ENCODE results near the gene SIRT4. TPM values are rescaled to one million over a fixed set of nuclear protein-coding genes. Genes with fewer than 3 reads are reported as not detected.

SIRT4 gene
- total and polyA plus RNA-seq, 2 of the 13 experiments (the other 11 are each of a cell fraction or from before 2014, with no cell fraction given), result 3.4 to 5.8 TPM

- TF ChIP-seq, protein P1, sequence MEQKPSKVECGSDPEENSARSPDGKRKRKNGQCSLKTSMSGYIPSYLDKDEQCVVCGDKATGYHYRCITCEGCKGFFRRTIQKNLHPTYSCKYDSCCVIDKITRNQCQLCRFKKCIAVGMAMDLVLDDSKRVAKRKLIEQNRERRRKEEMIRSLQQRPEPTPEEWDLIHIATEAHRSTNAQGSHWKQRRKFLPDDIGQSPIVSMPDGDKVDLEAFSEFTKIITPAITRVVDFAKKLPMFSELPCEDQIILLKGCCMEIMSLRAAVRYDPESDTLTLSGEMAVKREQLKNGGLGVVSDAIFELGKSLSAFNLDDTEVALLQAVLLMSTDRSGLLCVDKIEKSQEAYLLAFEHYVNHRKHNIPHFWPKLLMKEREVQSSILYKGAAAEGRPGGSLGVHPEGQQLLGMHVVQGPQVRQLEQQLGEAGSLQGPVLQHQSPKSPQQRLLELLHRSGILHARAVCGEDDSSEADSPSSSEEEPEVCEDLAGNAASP (CRISPR knock-in tag; IDR thresholded peaks at IDR 0.05; ENCODE audit: borderline replicate concordance), result peak; percentile 19
- TF ChIP-seq ARNT2 (CRISPR knock-in tag; IDR thresholded peaks at IDR 0.05; ENCODE audit: low read depth) (peak; percentile 72), TCF7L2 (IDR thresholded peaks at IDR 0.05; ENCODE audit: low read depth, low read length) (no peak), SNAI1 (CRISPR knock-in tag; IDR thresholded peaks at IDR 0.05; ENCODE audit: borderline replicate concordance) (no peak), NCOA2 (CRISPR knock-in tag; IDR thresholded peaks at IDR 0.05) (peak; percentile 32; the same call in 1 of the 2 replicates), SOX5 (CRISPR knock-in tag; IDR thresholded peaks at IDR 0.05; ENCODE audit: borderline replicate concordance) (peak; percentile 42; the same call in 1 of the 2 replicates), HMGA1 (CRISPR knock-in tag; conservative IDR thresholded peaks at IDR 0.05) (no peak), RBM39 (IDR thresholded peaks at IDR 0.05; ENCODE audit: low read depth, low read length, poor library complexity, severe bottlenecking) (no peak), NFE2L2 (IDR thresholded peaks at IDR 0.05; ENCODE audit: low read length) (no peak), ZNF552 (CRISPR knock-in tag; IDR thresholded peaks at IDR 0.05; ENCODE audit: borderline replicate concordance) (no peak), ZFP82 (CRISPR knock-in tag; IDR thresholded peaks at IDR 0.05; ENCODE audit: borderline replicate concordance) (no peak), ERF (CRISPR knock-in tag; IDR thresholded peaks at IDR 0.05) (no peak), NCOA5 (CRISPR knock-in tag; IDR thresholded peaks at IDR 0.05) (no peak), POLR2AphosphoS5 (IDR thresholded peaks at IDR 0.05; ENCODE audit: low read depth, low read length) (peak; percentile 47), AGO1 (IDR thresholded peaks at IDR 0.05; ENCODE audit: low read depth, low read length, poor library complexity, severe bottlenecking) (no peak), ZNF354B (CRISPR knock-in tag; IDR thresholded peaks at IDR 0.05) (no peak), PHB2 (IDR thresholded peaks at IDR 0.05; ENCODE audit: partially characterized antibody) (no peak), NONO (IDR thresholded peaks at IDR 0.05) (no peak), NONO (CRISPR knock-in tag; conservative IDR thresholded peaks at IDR 0.05) (0 out of 2 replicates have a peak, but pooled peaks have one; percentile 16), ZNF670 (CRISPR knock-in tag; IDR thresholded peaks at IDR 0.05; ENCODE audit: borderline replicate concordance) (no peak), ATF6 (CRISPR knock-in tag; conservative IDR thresholded peaks at IDR 0.05) (no peak), AGO2 (optimal IDR thresholded peaks at IDR 0.05; ENCODE audit: low read depth, low read length) (no peak), ZBTB1 (CRISPR knock-in tag; IDR thresholded peaks at IDR 0.05; ENCODE audit: borderline replicate concordance) (no peak)
- TF ChIP-seq, protein P2, sequence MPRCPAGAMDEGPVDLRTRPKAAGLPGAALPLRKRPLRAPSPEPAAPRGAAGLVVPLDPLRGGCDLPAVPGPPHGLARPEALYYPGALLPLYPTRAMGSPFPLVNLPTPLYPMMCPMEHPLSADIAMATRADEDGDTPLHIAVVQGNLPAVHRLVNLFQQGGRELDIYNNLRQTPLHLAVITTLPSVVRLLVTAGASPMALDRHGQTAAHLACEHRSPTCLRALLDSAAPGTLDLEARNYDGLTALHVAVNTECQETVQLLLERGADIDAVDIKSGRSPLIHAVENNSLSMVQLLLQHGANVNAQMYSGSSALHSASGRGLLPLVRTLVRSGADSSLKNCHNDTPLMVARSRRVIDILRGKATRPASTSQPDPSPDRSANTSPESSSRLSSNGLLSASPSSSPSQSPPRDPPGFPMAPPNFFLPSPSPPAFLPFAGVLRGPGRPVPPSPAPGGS (CRISPR knock-in tag; IDR thresholded peaks at IDR 0.05), result no peak
Measured at GRCh38 chr12:120265473-120266179, 36.5 kb upstream of the SIRT4 start, which contains the start of gene PXN (continued).

Data from HepG2 (cell line).